RPMI7951 (cell line): Measurements from ENCODE around the gene COMMD7. TPM values are rescaled to one million over a fixed set of nuclear protein-coding genes. Genes with fewer than 3 reads are reported as not detected.

Experiments used
- DNase-seq: peaks from one replicate; pipeline ENCODE4 v3.0.0-alpha.2; 2012; ENCODE audit warnings: low read depth
- total RNA-seq: library from RNA; depleted of rRNA; stranded (reverse); fragments of >200 nt; shearing (Covaris generic); gene quantifications from 2 replicates; pipeline ENCODE4 v1.2.3, GENCODE V29; 2014; rRNA removed

Gene COMMD7
- 60.2 and 75.8 TPM in 2 replicates for total RNA-seq

- DNase-seq: peak; percentile 70
Measured at GRCh38 chr20:32743237-32744112, at the start of gene COMMD7. TSS of gene COMMD7 (minus strand) at chr20:32743467. CDS start at chr20:32743391, 76 bp downstream.

GRCh38 chr20:32792731-32793458 is 49.6 kb upstream of the COMMD7 start:
- no peak for DNase-seq

DNA sequence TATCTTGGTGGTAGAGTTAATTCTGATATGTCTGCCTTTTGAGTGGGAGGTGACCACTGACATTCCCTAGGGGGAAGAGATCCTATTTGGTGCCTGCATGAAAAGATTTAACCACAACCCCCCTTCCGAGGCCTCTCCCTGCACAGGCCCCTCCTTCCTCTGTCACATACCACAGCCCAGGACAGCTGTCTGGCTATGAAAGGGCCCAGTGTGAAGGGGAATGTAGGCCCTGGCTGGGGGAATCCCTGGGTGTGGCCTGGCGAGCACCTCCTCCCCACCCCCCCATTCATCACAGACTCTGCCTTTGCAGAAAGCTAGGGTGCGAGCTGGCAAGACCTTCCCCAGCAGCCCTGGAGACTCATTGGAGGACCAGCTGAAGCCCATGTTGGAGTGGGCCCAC is 49.0 kb upstream of the COMMD7 start:
- DNase-seq: peak; percentile 82

DNA sequence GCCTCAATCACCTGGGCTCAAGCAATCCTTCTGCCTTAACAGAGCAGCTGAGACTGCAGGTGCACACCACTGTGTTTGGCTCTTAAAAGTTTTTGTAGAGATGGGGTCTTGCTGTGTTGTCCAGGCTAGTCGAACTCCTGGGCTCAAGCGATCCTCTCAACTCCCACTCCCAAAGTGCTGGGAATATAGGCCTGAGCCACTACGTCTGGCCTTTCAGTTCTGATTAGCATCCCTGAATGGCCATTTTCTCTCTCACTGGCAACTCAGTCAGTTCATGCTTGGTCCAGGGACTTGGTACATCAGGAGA is 47.4 kb upstream of the COMMD7 start:
- DNase-seq: no peak

GRCh38 chr20:32789896-32790750 is 46.9 kb upstream of the COMMD7 start:
- DNase-seq: peak; percentile 71

DNA sequence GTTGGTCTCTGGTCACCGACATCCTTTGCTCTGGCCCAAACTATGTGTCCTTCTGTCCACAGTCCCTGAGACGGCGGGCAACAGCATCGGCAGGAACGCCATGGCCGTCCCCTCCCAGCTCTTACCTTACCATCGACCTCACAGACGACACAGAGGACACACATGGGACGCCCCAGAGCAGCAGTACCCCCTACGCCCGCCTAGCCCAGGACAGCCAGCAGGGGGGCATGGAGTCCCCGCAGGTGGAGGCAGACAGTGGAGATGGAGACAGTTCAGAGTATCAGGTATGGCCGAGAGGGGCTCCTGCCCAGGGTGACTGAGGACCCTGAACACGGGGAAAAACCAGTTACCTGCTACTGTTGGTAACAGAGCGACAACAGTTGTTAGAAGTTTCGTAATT is 43.9 kb upstream of the COMMD7 start:
- no peak for DNase-seq

DNA sequence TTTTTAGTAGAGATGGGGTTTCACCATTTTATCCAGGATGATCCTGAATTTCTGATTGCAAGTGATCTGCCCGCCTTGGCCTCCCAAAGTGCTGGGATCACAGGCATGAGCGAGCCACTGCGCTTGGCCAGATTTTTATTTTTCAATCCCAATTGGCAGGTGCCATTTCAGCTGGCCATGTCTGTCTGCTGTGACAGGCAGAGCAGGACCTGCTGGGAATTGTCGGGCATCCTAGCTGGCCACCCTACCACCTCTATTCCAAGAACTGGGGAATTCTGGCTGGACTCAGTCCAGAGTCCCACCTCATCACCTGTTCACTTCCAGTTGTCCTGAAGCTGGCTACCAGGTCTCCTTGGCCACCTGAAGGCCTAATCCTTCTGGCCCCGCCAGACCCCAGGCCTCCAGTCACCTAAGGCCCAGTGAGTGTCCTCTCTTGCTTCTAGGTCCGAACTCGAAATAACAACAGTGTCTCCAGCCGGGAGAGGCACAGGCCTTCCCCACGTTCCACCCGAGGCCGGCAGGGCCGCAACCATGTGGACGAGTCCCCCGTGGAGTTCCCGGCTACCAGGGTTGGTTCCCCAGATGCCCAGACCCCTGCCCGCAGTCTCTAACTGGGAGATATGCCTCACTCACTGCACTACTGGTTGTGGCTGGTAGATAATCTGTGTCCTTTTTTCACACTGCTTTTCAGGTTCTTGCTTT is 42.9 kb upstream of the COMMD7 start:
- no peak for DNase-seq

DNA sequence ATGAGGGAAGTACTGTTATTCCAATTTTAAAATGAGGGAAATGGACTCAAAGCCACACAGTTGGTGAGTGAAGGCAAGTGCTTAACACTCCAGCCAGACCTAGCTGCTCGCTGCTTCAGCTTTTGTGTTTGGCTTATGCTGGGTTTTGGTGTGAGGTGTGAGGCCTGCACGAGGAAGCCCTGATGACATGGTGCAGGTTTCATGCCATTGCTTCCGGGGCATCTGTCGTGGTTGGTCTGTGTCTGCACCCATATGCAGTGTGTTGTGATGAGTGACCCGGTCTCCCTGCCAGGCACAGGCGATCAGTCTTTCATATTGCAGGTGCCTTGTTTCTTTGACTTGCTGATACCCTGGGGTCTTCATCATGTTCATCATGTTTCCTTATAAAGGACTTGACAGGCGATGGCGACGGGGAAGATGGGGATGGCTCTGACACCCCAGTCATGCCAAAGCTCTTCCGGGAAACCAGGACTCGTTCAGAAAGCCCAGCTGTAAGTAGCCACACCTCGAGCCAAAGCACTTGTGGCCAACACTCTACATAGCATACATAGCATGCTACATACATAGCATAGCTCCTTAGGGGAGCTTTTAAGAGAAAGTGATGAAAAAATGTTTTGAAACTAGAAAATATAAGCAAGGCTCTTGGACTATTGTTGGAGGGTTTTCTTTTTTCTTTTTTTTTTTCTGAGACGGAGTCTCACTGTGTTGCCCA is 41.3 kb upstream of the COMMD7 start:
- no peak for DNase-seq

DNA sequence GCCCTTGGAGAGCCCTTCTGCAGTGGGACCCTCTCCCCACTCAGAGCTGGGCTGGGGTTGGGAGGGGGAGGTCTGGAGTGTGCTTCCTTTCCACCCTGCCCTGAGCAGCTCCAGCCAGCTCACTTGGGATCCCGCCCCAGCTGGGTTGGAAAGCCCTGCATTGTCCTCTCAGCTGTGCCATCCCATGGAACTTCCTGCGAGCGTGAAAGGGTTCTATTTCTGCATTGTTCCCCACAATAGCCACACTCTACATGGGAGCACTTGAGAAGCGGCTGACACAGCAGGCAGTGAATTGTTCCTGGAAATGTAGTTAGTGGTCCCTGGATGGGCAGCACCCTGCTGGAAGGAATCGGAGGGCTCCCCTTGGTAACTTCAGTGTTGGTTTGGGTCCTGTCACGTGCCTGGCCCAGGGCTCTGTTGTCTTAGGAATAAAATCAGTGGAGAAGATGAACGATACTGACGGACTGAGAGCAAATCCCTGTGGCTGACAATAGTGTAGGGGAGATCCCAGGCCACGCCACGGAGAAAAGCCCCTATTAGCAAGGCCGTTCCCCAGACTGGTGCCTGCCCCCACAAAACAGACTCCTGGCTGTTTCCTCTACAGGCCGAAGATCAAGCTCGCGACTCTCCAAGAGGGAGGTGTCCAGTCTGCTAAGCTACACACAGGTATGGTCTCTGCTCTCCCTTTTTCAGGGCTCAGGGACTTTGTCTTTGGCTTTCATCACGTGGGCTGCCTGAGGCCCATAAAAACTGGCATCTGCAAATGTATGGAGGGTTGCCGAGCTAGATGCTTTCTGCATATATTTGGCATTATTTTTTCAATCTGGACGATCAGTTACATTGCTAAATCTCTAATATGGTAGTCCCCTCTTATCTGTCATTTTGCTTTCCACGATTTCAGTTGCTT is 37.7 kb upstream of the COMMD7 start:
- no peak for DNase-seq

DNA sequence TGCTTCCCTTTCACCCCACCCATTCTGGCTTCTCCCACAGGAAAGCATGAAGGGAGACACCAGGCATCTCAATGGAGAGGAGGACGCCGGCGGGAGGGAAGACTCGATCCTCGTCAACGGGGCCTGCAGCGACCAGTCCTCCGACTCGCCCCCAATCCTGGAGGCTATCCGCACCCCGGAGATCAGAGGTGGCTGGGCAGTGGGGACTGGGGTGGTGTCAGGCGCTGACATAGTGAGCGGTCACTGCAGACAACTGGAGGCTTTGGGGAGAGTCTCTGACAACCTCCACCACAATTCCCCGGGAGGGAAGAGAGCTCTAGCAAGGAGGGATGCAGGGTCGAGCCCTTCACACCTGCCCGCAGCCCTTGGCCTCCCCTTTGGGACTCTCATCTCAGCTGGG is 37.0 kb upstream of the COMMD7 start:
- no peak for DNase-seq

GRCh38 chr20:32779500-32780211 is 36.4 kb upstream of the COMMD7 start:
- no peak for DNase-seq

DNA sequence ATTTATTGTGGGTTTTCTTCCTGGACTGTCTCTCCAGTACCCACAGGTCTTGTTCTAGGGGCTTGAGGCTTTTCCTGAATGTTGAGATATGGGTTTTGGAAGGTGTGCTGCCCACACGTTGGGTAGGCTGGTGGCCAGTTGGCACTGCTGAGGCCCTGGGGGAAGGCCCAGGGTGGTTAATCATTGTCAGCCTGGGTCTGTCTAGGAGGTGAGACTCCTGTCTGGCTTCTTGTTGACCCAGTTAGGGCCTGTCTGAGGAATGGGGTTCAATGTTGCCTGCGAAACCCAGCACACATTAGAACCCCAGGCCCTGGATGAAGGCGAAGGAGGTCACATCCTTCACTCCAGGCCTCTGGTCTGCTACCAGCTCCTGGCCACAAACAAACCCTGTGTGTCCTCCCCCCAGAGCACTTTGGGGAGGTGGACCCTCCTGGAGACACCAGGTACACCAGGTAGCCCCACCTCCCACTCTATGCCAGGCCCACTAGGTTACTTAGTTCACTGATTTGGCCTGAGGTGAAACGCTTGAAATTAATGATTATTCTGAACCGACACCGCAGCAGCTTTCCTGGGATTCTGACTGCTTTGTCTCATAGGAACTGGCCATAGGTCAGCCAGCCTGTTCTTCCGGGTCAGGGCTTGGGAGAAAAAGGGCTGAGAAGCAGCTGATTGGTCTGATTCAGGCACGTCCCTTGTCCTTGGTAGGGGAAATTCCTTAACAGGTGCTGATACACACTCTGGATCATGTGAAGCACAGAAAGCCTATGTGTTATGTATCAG is 34.1 kb upstream of the COMMD7 start:
- no peak for DNase-seq

DNA sequence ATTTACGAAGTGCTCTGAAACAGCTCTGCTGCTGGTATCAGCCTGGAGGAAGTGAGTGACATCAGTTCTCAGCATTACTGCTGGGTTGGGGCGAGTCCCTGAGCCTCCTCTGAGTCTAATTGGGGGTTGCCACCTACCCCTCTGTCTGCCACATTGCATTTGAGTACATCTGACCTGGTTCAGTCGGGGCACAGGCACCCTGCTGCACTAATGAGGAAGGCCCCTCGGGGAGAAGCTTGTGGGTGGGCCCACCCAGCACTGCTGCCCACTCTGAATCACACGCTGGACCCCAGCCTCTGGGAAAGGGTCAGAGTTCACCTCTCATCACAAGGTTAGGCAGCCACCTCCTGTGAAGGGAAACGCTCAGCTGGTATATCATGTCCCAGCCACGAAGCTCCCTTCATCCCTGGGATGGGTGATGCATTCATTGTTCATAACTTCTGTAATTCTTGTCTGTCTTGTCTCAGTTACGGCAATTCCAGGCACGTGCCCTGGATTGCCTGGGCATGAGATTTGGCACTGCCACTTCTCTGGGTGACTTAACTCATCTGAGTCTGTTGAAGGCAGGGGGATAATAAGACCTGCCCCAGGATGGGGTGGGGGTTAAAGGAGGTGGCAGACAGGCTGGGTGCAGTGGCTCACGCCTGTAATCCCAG is 32.2 kb upstream of the COMMD7 start:
- no peak for DNase-seq

DNA sequence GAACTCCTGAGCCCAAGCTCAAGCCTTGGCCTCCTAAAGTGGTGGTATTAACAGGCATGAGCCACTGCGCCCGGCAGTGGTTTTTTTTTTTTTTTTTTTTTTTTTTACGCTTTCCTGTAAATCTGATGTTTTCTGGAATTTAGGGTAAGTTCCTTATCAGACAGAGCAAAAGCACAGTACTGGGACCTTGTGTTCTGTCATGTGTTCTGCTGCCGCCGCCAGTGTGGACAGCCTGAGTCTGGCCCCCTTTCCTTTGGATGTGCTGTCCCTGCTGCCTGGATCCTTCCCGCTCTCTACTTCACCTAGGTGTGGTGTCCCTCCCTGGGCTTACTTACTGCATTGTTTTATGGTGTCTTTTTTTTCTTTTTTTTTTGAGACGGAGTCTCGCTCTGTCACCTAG is 30.6 kb upstream of the COMMD7 start:
- DNase-seq: no peak

GRCh38 chr20:32773223-32773622 is 30.0 kb upstream of the COMMD7 start:
- DNase-seq: no peak

DNA sequence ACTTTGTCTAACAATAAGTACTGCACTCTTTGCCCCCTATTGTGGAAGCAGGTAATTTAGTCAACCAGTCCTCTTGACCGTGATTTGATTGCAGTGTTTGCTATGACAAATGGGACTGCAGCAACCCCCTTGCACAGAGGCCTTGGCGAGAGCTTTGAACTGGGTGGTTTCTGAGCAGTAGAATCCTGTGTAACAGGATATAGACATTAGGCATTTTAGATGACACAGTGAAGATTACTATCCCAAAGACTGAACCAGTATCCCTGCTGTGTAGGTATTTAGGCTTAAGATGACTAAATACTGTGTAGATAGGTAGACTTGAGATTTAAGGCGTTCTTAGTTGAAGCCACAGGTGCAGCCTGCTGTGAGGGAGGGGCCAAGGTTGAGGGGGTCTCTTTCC is 28.8 kb upstream of the COMMD7 start:
- no peak for DNase-seq

DNA sequence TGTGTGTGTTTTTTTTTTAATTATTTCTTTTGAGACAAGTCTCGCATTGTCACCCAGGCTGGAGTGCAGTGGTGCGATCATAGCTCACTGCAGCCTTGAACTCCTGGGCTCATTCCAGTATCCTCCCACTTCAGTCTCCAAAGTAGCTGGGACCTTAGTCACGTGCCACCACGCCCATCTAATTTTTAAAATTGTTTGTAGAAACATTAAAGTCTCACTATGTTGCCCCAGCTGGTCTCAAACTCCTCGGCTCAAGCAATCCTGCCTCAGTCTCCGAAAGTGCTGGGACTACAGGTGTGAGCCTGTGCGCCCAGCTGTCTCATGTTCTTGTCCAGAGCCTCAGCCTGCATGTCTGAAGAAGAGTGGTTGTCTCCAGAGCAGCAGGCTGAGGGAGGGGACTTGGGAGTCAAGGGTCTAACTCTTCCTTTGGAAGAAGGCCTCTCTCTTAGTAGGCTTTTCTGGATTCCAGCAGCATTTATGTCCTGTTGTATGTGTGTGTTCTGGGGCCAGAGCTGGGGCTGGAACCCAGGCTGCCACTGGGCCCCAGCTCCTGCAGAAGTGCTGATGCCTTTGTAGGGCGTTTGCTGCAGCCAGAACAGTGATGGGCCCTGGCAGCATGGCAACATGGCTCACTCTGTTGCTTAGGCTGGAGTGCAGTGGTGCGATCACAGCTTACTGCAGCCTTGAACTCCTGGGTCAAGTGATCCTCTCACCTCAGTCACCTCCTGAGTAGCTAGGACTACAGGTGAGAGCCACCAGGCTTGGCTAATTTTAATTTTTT is 24.3 kb upstream of the COMMD7 start:
- DNase-seq: no peak
